GM19238 (cell line): ENCODE data around the gene TGDS.

Experiments used
- DNase-seq: peaks from one replicate; pipeline ENCODE4 v3.0.0; 2011; ENCODE audit warnings: low spot score; ENCODE audit not compliant: insufficient read length

TGDS gene

GRCh38 chr13:94601446-94602431, 5.8 kb upstream of the TGDS start, which contains the start of gene GPR180:
TSS of gene GPR180 (plus strand) at chr13:94601857. CDS start at chr13:94601928, 71 bp downstream.
- peak; percentile 89 for DNase-seq

- DNase-seq = no peak
These were observed 3.9 kb upstream of the TGDS start for GRCh38 chr13:94599877-94600276.

GRCh38 chr13:94598281-94598680, 2.3 kb upstream of the TGDS start:
- no peak for DNase-seq

- DNase-seq = no peak
These were observed 621 bp upstream of the TGDS start for GRCh38 chr13:94596575-94596971.

- DNase-seq = peak; percentile 18
These were observed 677 bp downstream of the TGDS start for GRCh38 chr13:94595001-94595949.

- no peak for DNase-seq
These were observed 5.2 kb downstream of the TGDS start for GRCh38 chr13:94590744-94591143.

GRCh38 chr13:94588541-94588940, 7.4 kb downstream of the TGDS start:
- no peak for DNase-seq

- no peak for DNase-seq
These were observed 9.6 kb downstream of the TGDS start for GRCh38 chr13:94586371-94586770.

- no peak for DNase-seq
These were observed 10.3 kb downstream of the TGDS start for GRCh38 chr13:94585543-94586101.

- no peak for DNase-seq
These were observed 12.0 kb downstream of the TGDS start for GRCh38 chr13:94583926-94584325.

- no peak for DNase-seq
These were observed 16.9 kb downstream of the TGDS start for GRCh38 chr13:94579063-94579462.

- DNase-seq = no peak
These were observed 26.3 kb downstream of the TGDS start for GRCh38 chr13:94569615-94570014.

- DNase-seq = no peak
These were observed 27.5 kb downstream of the TGDS start for GRCh38 chr13:94568443-94568842.

GRCh38 chr13:94567581-94567980, 28.4 kb downstream of the TGDS start:
- DNase-seq = no peak

GRCh38 chr13:94561126-94561525, 34.8 kb downstream of the TGDS start:
- no peak for DNase-seq

- no peak for DNase-seq
These were observed 35.8 kb downstream of the TGDS start for GRCh38 chr13:94560116-94560515.

GRCh38 chr13:94559222-94559795, 36.6 kb downstream of the TGDS start:
- no peak for DNase-seq

GRCh38 chr13:94558716-94559115, 37.2 kb downstream of the TGDS start:
- no peak for DNase-seq

- no peak for DNase-seq
These were observed 38.2 kb downstream of the TGDS start for GRCh38 chr13:94557684-94558235.

- no peak for DNase-seq
These were observed 39.3 kb downstream of the TGDS start for GRCh38 chr13:94556621-94557020.

GRCh38 chr13:94556041-94556440, 39.9 kb downstream of the TGDS start:
- no peak for DNase-seq
